OCI-LY7 (cell line): ENCODE results near the gene ARMC9. TPM values are rescaled to one million over a fixed set of nuclear protein-coding genes. Genes with fewer than 3 reads are reported as not detected.

ENCODE experiments used
- microRNA-seq: library from miRNA; unstranded; fragments of <30 nt; microRNA quantifications from one replicate; pipeline ENCODE4 v1.2.0, GENCODE V29; 2022; ENCODE audit warnings: borderline replicate concordance
- small RNA-seq: library from RNA; depleted of rRNA; stranded (forward); fragments of <200 nt; gene quantifications from one replicate; pipeline ENCODE3, GENCODE V24; 2014
- total RNA-seq, 2 experiments: library from RNA; depleted of rRNA in 1 of 2; stranded (reverse); fragments of >200 nt in 1 of 2; shearing (Covaris generic) in 1 of 2; gene quantifications; 2 replicates each; pipeline ENCODE4 v1.2.3, GENCODE V29; 2014 to 2022

The ARMC9 gene
- total RNA-seq, 2 experiments from 2014 or later = 6.6 to 12.2 TPM

Small RNA genes within 50 kb of the gene (microRNA-seq; reads per million reads assigned to microRNA genes)
- not detected for gene MIR4777

Small RNA genes within 50 kb of the gene (small RNA-seq; reads per million reads assigned to genes)
- gene AC018738.1 (0.57 reads per million, percentile 14 among the genes with 10 or more reads in this experiment), gene MIR4777 (not detected)

Other genes starting within 250 kb of the ARMC9 start
- gene SPATA3, start 202.5 kb upstream of the ARMC9 start, total RNA-seq (2014; rRNA removed; shearing (Covaris generic)) = not detected in 2 replicates
- not detected in 2 replicates for gene SPATA3, start 202.5 kb upstream of the ARMC9 start, total RNA-seq (2022)
- gene C2orf72, start 161.1 kb upstream of the ARMC9 start, total RNA-seq (2014; rRNA removed; shearing (Covaris generic)) = not detected in 2 replicates
- not detected in 2 replicates for gene C2orf72, start 161.1 kb upstream of the ARMC9 start, total RNA-seq (2022)
- 60.5 and 74.5 TPM in 2 replicates for gene PSMD1, start 141.8 kb upstream of the ARMC9 start, total RNA-seq (2014; rRNA removed; shearing (Covaris generic))
- 81.2 and 105 TPM in 2 replicates for gene PSMD1, start 141.8 kb upstream of the ARMC9 start, total RNA-seq (2022)
- not detected in 2 replicates for gene HTR2B, start 73.6 kb upstream of the ARMC9 start, total RNA-seq (2014; rRNA removed; shearing (Covaris generic))
- gene HTR2B, start 73.6 kb upstream of the ARMC9 start, total RNA-seq (2022) = not detected in 2 replicates
- 4.5 and 7.8 TPM in 2 replicates for gene B3GNT7, start 197.1 kb downstream of the ARMC9 start, total RNA-seq (2014; rRNA removed; shearing (Covaris generic))
- 7.4 and 8.7 TPM in 2 replicates for gene B3GNT7, start 197.1 kb downstream of the ARMC9 start, total RNA-seq (2022)